Lung (tissue), 12 donors: ENCODE results near the gene FXYD2. TPM values are rescaled to one million over a fixed set of nuclear protein-coding genes. Genes with fewer than 3 reads are reported as not detected.

Source experiments
- ATAC-seq: fragments of 200-7000 bp; cut with Tn5 transposase; one replicate; pipeline ENCODE4 v1.9.1; 2020; ENCODE audit warnings: moderate number of reproducible peaks; ENCODE audit not compliant: insufficient read depth, low FRiP score
- DNase-seq, 3 donors: peaks; one replicate each; pipeline ENCODE4 v3.0.0-alpha.2; 2013 to 2017
- H3K27ac ChIP-seq, 2 donors: one replicate each; pipeline ENCODE4 v1.5.1; 2013; ENCODE audit warnings: mild to moderate bottlenecking in 2 of 2, moderate library complexity in 2 of 2, control low read depth in 1 of 2, inconsistent platforms in 1 of 2, low read depth in 1 of 2, low read length in 1 of 2
- H3K27me3 ChIP-seq, 3 donors: one replicate each; pipeline ENCODE4 v1.5.1; 2013; ENCODE audit warnings: low read length in 2 of 3; ENCODE audit not compliant: control insufficient read depth in 3 of 3, insufficient read depth in 3 of 3
- H3K36me3 ChIP-seq, 4 donors: one replicate each; pipeline ENCODE4 v1.5.1; 2013; ENCODE audit warnings: low read length in 4 of 4, mild to moderate bottlenecking in 1 of 4, moderate library complexity in 1 of 4; ENCODE audit not compliant: control insufficient read depth in 4 of 4, insufficient read depth in 4 of 4
- H3K4me1 ChIP-seq, 5 donors: one replicate each; pipeline ENCODE4 v1.5.1; 2013; ENCODE audit warnings: low read length in 5 of 5, mild to moderate bottlenecking in 2 of 5, moderate library complexity in 1 of 5; ENCODE audit not compliant: control insufficient read depth in 5 of 5, insufficient read depth in 5 of 5
- H3K4me3 ChIP-seq: one replicate; pipeline ENCODE4 v1.5.1; 2013; ENCODE audit warnings: mild to moderate bottlenecking, control low read depth, moderate library complexity
- H3K9ac ChIP-seq, 2 donors: one replicate each; pipeline ENCODE4 v1.5.1; 2013; ENCODE audit warnings: low read length in 2 of 2, control low read depth in 1 of 2; ENCODE audit not compliant: insufficient read depth in 1 of 2
- H3K9me3 ChIP-seq, 4 donors: one replicate each; pipeline ENCODE4 v1.5.1; 2013; ENCODE audit warnings: low read length in 3 of 4, mild to moderate bottlenecking in 1 of 4, moderate library complexity in 1 of 4; ENCODE audit not compliant: control insufficient read depth in 4 of 4, insufficient read depth in 3 of 4
- whole genome bisulfite sequencing, 2 donors: extraction: QIAGEN DNeasy Blood & Tissue Kit; methylation state at CpG; one replicate each; pipeline ENCODE4 v1.1.7; 2013; 5-methylcytosine and 5-hydroxymethylcytosine counted together
- polyA plus RNA-seq, 2 donors: library from polyadenylated mRNA; stranded (reverse); fragments of 200-250 nt; gene quantifications; one replicate each; pipeline ENCODE4 v1.2.1, GENCODE V29; 2013
- total RNA-seq, 2 donors: library from RNA; depleted of rRNA in 1 of 2; stranded (reverse); fragments of >200 nt in 1 of 2; gene quantifications; one replicate each; pipeline ENCODE4 v1.2.1, GENCODE V29; 2014 to 2021
- TF ChIP-seq, protein P1 (sequence below): IDR thresholded peaks from 2 replicates; pipeline ENCODE4 v1.5.1; 2012; ENCODE audit warnings: mild to moderate bottlenecking; ENCODE audit errors: control extremely low read depth, extremely low read depth
- donor health status: control.
- donor health status: control.
- donor health status: Bipolar disorder and iron deficiency.
- donor health status: healthy.
- donor health status: DM: yes; HTN: yes; CAD: no.

FXYD2 gene
- total and polyA plus RNA-seq, 4 donors: 1.6 to 6.9 (median 3.7) TPM

- no peak for DNase-seq
- Histone ChIP-seq H3K4me1 (peaks cover 0 to 8% (median 4%) of the 10 kb centered on the region in 5 donors), H3K36me3 (peaks cover 0 to 17% (median 14%) of the 10 kb centered on the region in 4 donors), H3K4me3 (no peak overlapping the region), H3K27me3 (no peaks in the 10 kb centered on the region), H3K9me3 (no peaks in the 10 kb centered on the region), H3K27ac (no peak overlapping the region), H3K9ac (no peak overlapping the region)
- TF ChIP-seq, protein P1, sequence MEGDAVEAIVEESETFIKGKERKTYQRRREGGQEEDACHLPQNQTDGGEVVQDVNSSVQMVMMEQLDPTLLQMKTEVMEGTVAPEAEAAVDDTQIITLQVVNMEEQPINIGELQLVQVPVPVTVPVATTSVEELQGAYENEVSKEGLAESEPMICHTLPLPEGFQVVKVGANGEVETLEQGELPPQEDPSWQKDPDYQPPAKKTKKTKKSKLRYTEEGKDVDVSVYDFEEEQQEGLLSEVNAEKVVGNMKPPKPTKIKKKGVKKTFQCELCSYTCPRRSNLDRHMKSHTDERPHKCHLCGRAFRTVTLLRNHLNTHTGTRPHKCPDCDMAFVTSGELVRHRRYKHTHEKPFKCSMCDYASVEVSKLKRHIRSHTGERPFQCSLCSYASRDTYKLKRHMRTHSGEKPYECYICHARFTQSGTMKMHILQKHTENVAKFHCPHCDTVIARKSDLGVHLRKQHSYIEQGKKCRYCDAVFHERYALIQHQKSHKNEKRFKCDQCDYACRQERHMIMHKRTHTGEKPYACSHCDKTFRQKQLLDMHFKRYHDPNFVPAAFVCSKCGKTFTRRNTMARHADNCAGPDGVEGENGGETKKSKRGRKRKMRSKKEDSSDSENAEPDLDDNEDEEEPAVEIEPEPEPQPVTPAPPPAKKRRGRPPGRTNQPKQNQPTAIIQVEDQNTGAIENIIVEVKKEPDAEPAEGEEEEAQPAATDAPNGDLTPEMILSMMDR: no peak
- 62 to 72% methylated on average over 7 of the region's 7 CpGs for WGBS, 2 donors
- no peak for ATAC-seq
These were observed 17.0 kb upstream of the FXYD2 start for GRCh38 chr11:117841551-117842031.

DNA sequence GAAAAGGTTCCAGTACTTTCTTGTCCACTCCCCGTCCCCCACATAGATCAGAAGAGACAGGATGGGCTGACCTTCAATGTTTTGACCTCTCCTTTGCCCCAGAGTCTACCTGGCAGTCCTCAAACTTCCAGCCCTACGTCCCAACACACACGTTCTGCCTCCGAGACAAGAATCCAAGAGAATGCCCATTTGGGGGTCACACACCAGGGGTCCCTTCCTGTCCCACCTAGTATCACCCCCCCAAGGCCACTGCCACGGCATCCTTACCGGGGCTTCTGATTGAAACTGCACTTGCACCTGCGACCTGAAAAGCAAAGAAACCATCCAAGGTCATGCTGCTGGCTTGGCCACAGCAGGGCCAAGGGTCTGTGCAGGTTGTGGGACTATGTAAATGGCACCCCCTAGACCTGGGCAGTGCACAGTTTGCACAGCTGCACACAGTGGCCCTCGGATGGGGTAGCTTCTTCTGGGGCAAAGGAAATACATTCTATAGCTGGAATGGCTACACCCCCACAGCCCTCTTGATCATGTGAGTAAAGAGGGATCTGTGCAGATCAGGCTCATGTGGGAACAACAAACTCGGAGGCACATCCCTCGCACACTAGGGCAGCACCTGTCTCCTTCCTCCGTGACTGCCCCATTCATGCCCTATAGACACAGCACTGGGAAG is 16.5 kb upstream of the FXYD2 start:
- no peak for DNase-seq
- H3K4me1 ChIP-seq: peaks cover 0 to 8% (median 4%) of the 10 kb centered on the region in 5 donors
- no peaks in the 10 kb centered on the region for H3K9me3 ChIP-seq
- WGBS, 2 donors: 87 to 94% methylated on average over 11 of the region's 11 CpGs
- H3K9ac ChIP-seq: no peak overlapping the region
- no peak for ATAC-seq
- TF ChIP-seq, protein P1: no peak
- no peak overlapping the region for H3K27ac ChIP-seq
- H3K27me3 ChIP-seq: no peaks in the 10 kb centered on the region
- H3K36me3 ChIP-seq: peaks cover 0 to 17% (median 14%) of the 10 kb centered on the region in 4 donors
- H3K4me3 ChIP-seq: no peak overlapping the region

- peaks cover 0 to 8% (median 4%) of the 10 kb centered on the region in 5 donors for H3K4me1 ChIP-seq
- ATAC-seq (no peak), DNase-seq (no peak)
- TF ChIP-seq, protein P1: no peak
- no peaks in the 10 kb centered on the region for H3K27me3 ChIP-seq
- H3K9me3 ChIP-seq: no peaks in the 10 kb centered on the region
- H3K9ac ChIP-seq: no peak overlapping the region
- no peak overlapping the region for H3K27ac ChIP-seq
- 92 to 96% methylated on average over 10 of the region's 10 CpGs for WGBS, 2 donors
- H3K36me3 ChIP-seq: peaks cover 0 to 17% (median 14%) of the 10 kb centered on the region in 4 donors
- H3K4me3 ChIP-seq: no peak overlapping the region
These were observed 15.6 kb upstream of the FXYD2 start for GRCh38 chr11:117839936-117840813.
